ENCODE measurements around the gene MAPK1. TPM values are rescaled to one million over a fixed set of nuclear protein-coding genes. Genes with fewer than 3 reads are reported as not detected.
A peak's percentile ranks its signal among the peaks of the same experiment; 100 is the strongest.
"Not testable (repeated sequence)": the region's sequence is repeated elsewhere in the genome, so short reads cannot be mapped to it uniquely, and the experiment has no call there.

Gene MAPK1
- polyA plus RNA-seq, 1 donor: 142 TPM

- not testable (repeated sequence) for DNase-seq
These were observed 16.5 kb upstream of the MAPK1 start for GRCh38 chr22:21883930-21884329.

- DNase-seq: not testable (repeated sequence)
These were observed 15.4 kb upstream of the MAPK1 start for GRCh38 chr22:21882754-21883333.

- no peak for DNase-seq
These were observed 14.7 kb upstream of the MAPK1 start for GRCh38 chr22:21881841-21882753.

- DNase-seq: no peak
These were observed 9.2 kb upstream of the MAPK1 start for GRCh38 chr22:21876486-21877176.

- DNase-seq: not testable (repeated sequence)
These were observed 7.5 kb upstream of the MAPK1 start for GRCh38 chr22:21874953-21875352.

GRCh38 chr22:21873619-21874018 lies 6.2 kb upstream of the MAPK1 start:
- DNase-seq: no peak

- DNase-seq: not testable (repeated sequence)
These were observed 5.3 kb upstream of the MAPK1 start for GRCh38 chr22:21872741-21873140.

GRCh38 chr22:21868651-21869050 lies 1.2 kb upstream of the MAPK1 start:
- no peak for DNase-seq

GRCh38 chr22:21866833-21867527 lies 465 bp downstream of the MAPK1 start:
- DNase-seq: peak; percentile 29

- peak; percentile 13 for DNase-seq
These were observed 2.4 kb downstream of the MAPK1 start for GRCh38 chr22:21865041-21865440.

GRCh38 chr22:21862386-21863245 lies 4.8 kb downstream of the MAPK1 start:
- no peak for DNase-seq

GRCh38 chr22:21861851-21862250 lies 5.6 kb downstream of the MAPK1 start:
- no peak for DNase-seq

GRCh38 chr22:21861264-21861848 lies 6.1 kb downstream of the MAPK1 start:
- DNase-seq: no peak

- no peak for DNase-seq
These were observed 6.9 kb downstream of the MAPK1 start for GRCh38 chr22:21860491-21861039.

GRCh38 chr22:21858025-21858764 lies 9.2 kb downstream of the MAPK1 start:
- no peak for DNase-seq

GRCh38 chr22:21857481-21857914 lies 9.9 kb downstream of the MAPK1 start:
- DNase-seq: no peak

GRCh38 chr22:21856868-21857267 lies 10.6 kb downstream of the MAPK1 start:
- no peak for DNase-seq

GRCh38 chr22:21856197-21856596 lies 11.2 kb downstream of the MAPK1 start:
- DNase-seq: no peak

GRCh38 chr22:21855676-21856075 lies 11.8 kb downstream of the MAPK1 start:
- no peak for DNase-seq

GRCh38 chr22:21850660-21851059 lies 16.8 kb downstream of the MAPK1 start:
- DNase-seq: no peak

All from left kidney (tissue), 2 donors.